SK-N-SH (cell line): ENCODE data around the gene CPED1. TPM values are rescaled to one million over a fixed set of nuclear protein-coding genes. Genes with fewer than 3 reads are reported as not detected.

Experiments
- CTCF ChIA-PET: fragments of 300-600, 350-600 bp; formaldehyde crosslinking; extraction: SDS; loops from one replicate; lab custom pipeline; 2021; lab: Yijun Ruan, JAX
- POLR2A ChIA-PET: fragments of 350-600 bp; sonication (Branson Sonifier 250); formaldehyde crosslinking; extraction: SDS; loops from one replicate; lab custom pipeline; 2020; ENCODE audit warnings: antibody characterized with exemption, inconsistent platforms; lab: Yijun Ruan, JAX
- DNase-seq: peaks from one replicate; pipeline ENCODE4 v3.0.0; 2012
- H2AFZ ChIP-seq: fragments of 200-600 bp; sonication (generic); 2 replicates; pipeline ENCODE4 v1.8.1; 2016; ENCODE audit warnings: antibody characterized with exemption, mild to moderate bottlenecking, low read depth
- H3F3A ChIP-seq: fragments of 200-600 bp; sonication (generic); replicated peaks from 2 replicates; pipeline ENCODE3; 2016; ENCODE audit warnings: antibody characterized with exemption, mild to moderate bottlenecking; ENCODE audit not compliant: insufficient read depth
- H3K27ac ChIP-seq, 2 experiments: fragments of 200-500 bp in 1 of 2; fragments of 200-600 bp in 1 of 2; sonication (Bioruptor generic) in 1 of 2; sonication (generic), shearing (Covaris generic) in 1 of 2; 2 replicates each; pipeline versions ENCODE4 v1.5.1 to v1.6.1; 2014 to 2016; ENCODE audit warnings: low read depth in 2 of 2, inconsistent platforms in 1 of 2, low read length in 1 of 2, mild to moderate bottlenecking in 1 of 2, mixed read lengths in 1 of 2
- H3K27me3 ChIP-seq: fragments of 200-600 bp; sonication (generic), shearing (Covaris generic); 2 replicates; pipeline ENCODE4 v1.6.1; 2016; ENCODE audit warnings: mixed run types; ENCODE audit not compliant: insufficient read depth
- H3K36me3 ChIP-seq, 2 experiments: fragments of 200-500 bp in 1 of 2; fragments of 200-600 bp in 1 of 2; sonication (Bioruptor generic) in 1 of 2; sonication (generic) in 1 of 2; replicated peaks in 1 of 2; 2 replicates each; pipeline versions ENCODE3 to v1.5.1; 2014 to 2016; ENCODE audit warnings: low read length in 1 of 2, mild to moderate bottlenecking in 1 of 2; ENCODE audit not compliant: insufficient read depth in 2 of 2, control insufficient read depth in 1 of 2
- H3K4me1 ChIP-seq, 2 experiments: fragments of 200-500 bp in 1 of 2; fragments of 200-600 bp in 1 of 2; sonication (Bioruptor generic) in 1 of 2; sonication (generic), shearing (Covaris generic) in 1 of 2; 2 replicates each; pipeline versions ENCODE4 v1.5.1 to v1.6.1; 2014 to 2016; ENCODE audit warnings: low read depth in 1 of 2, low read length in 1 of 2, mixed run types in 1 of 2; ENCODE audit not compliant: insufficient read depth in 2 of 2, control insufficient read depth in 1 of 2
- H3K4me2 ChIP-seq: fragments of 200-600 bp; sonication (generic), shearing (Covaris generic); 2 replicates; pipeline ENCODE4 v1.6.1; 2017; ENCODE audit warnings: mixed run types
- H3K4me3 ChIP-seq, 2 experiments: fragments of 200-500 bp in 1 of 2; fragments of 200-600 bp in 1 of 2; sonication (Bioruptor generic) in 1 of 2; sonication (generic), shearing (Covaris generic) in 1 of 2; 2 replicates each; pipeline versions ENCODE4 v1.5.1 to v1.8.1; 2014 to 2016; ENCODE audit warnings: low read depth in 2 of 2, inconsistent platforms in 1 of 2, low read length in 1 of 2, mild to moderate bottlenecking in 1 of 2, mixed read lengths in 1 of 2, moderate library complexity in 1 of 2
- H3K79me2 ChIP-seq: fragments of 200-600 bp; sonication (generic); 2 replicates; pipeline ENCODE4 v1.8.1; 2017; ENCODE audit warnings: mild to moderate bottlenecking; ENCODE audit not compliant: insufficient read depth
- H3K9ac ChIP-seq: fragments of 200-600 bp; sonication (generic); 2 replicates; pipeline ENCODE4 v1.6.1; 2017; ENCODE audit warnings: mixed run types
- H3K9me2 ChIP-seq: fragments of 200-600 bp; sonication (generic); 2 replicates; pipeline ENCODE4 v1.6.1; 2017; ENCODE audit warnings: mixed run types
- H3K9me3 ChIP-seq: fragments of 200-600 bp; sonication (generic); 2 replicates; pipeline ENCODE4 v1.6.1; 2017; ENCODE audit warnings: mixed run types, mild to moderate bottlenecking, moderate library complexity
- H4K20me1 ChIP-seq: fragments of 200-600 bp; sonication (generic); 2 replicates; pipeline ENCODE4 v1.6.1; 2017; ENCODE audit warnings: mild to moderate bottlenecking, mixed run types; ENCODE audit not compliant: insufficient read depth
- CHD2 ChIP-seq: fragments of 150-350 bp; IDR thresholded peaks from 2 replicates; pipeline ENCODE4 v1.6.1; 2018; ENCODE audit warnings: low read length; ENCODE audit not compliant: partially characterized antibody
- EP300 ChIP-seq, 2 experiments: IDR thresholded peaks; 2 replicates each; pipeline versions ENCODE4 v1.4.0 to v1.6.1; 2012; ENCODE audit warnings: borderline replicate concordance in 1 of 2, low read depth in 1 of 2, low read length in 1 of 2
- EZH2phosphoT487 ChIP-seq: fragments of 200-600 bp; sonication (generic); IDR thresholded peaks from 2 replicates; pipeline ENCODE4 v1.6.1; 2017; ENCODE audit warnings: low read depth, mixed run types, mild to moderate bottlenecking, antibody characterized with exemption, moderate library complexity, borderline replicate concordance
- FOSL2 ChIP-seq: IDR thresholded peaks from 2 replicates; pipeline ENCODE4 v1.4.0; 2012; ENCODE audit warnings: low read depth, mild to moderate bottlenecking, moderate library complexity, borderline replicate concordance
- FOXJ3 ChIP-seq: sonication (generic); formaldehyde crosslinking; IDR thresholded peaks from 2 replicates; pipeline ENCODE4 v1.5.1; 2020; ENCODE audit warnings: mild to moderate bottlenecking, missing genetic modification reagents
- GATA2 ChIP-seq: sonication (generic); formaldehyde crosslinking; IDR thresholded peaks from 2 replicates; pipeline ENCODE4 v1.5.0; 2020; ENCODE audit warnings: mild to moderate bottlenecking, missing genetic modification reagents
- IRF3 ChIP-seq: fragments of 150-350 bp; IDR thresholded peaks from 2 replicates; pipeline ENCODE4 v1.6.1; 2016; ENCODE audit warnings: mild to moderate bottlenecking, low read depth, low read length
- JUND ChIP-seq: IDR thresholded peaks from 2 replicates; pipeline ENCODE4 v1.4.0; 2012
- MEF2A ChIP-seq: IDR thresholded peaks from 2 replicates; pipeline ENCODE4 v1.4.0; 2012; ENCODE audit warnings: low read depth, borderline replicate concordance
- NFIC ChIP-seq: IDR thresholded peaks from 2 replicates; pipeline ENCODE4 v1.4.0; 2012; ENCODE audit warnings: borderline replicate concordance
- NRF1 ChIP-seq: IDR thresholded peaks from 2 replicates; pipeline ENCODE4 v1.6.1; 2012; ENCODE audit warnings: low read depth, mild to moderate bottlenecking, low read length
- POLR2AphosphoS5 ChIP-seq: IDR thresholded peaks from 2 replicates; pipeline ENCODE4 v1.6.1; 2012; ENCODE audit warnings: low read depth, low read length
- RAD21 ChIP-seq: IDR thresholded peaks from 2 replicates; pipeline ENCODE4 v1.6.1; 2012; ENCODE audit warnings: mild to moderate bottlenecking, low read length
- RCOR1 ChIP-seq: fragments of 150-350 bp; IDR thresholded peaks from 2 replicates; pipeline ENCODE4 v1.6.1; 2017; ENCODE audit warnings: antibody characterized with exemption, low read length
- REST ChIP-seq: IDR thresholded peaks from 2 replicates; pipeline ENCODE4 v1.6.1; 2012; ENCODE audit warnings: mild to moderate bottlenecking, low read depth, low read length, moderate library complexity
- SMC3 ChIP-seq: IDR thresholded peaks from 2 replicates; pipeline ENCODE4 v1.6.1; 2012; ENCODE audit warnings: low read depth, low read length, improper control_type of control experiment
- USF1 ChIP-seq: IDR thresholded peaks from 2 replicates; pipeline ENCODE4 v1.4.0; 2012; ENCODE audit warnings: low read depth, borderline replicate concordance
- USF2 ChIP-seq: fragments of 150-350 bp; IDR thresholded peaks from 2 replicates; pipeline ENCODE4 v1.6.1; 2017; ENCODE audit warnings: antibody characterized with exemption, low read length, low read depth, borderline replicate concordance
- YY1 ChIP-seq: IDR thresholded peaks from 2 replicates; pipeline ENCODE4 v1.4.0; 2012; ENCODE audit warnings: low read depth, mild to moderate bottlenecking
- WGBS: methylation state at CpG from one replicate; pipeline ENCODE4 v1.1.6; 2017; ENCODE audit warnings: low lambda C conversion rate; 5-methylcytosine and 5-hydroxymethylcytosine counted together
- polyA plus RNA-seq, 3 experiments: library from polyadenylated mRNA; depleted of rRNA; stranded (reverse); fragments of >200 nt; gene quantifications; 2 replicates each; pipeline ENCODE4 v1.2.3, GENCODE V29; 2012

Gene CPED1
- polyA plus RNA-seq, 1 of the 3 experiments (the other 2 are of a cell fraction) = 4.4 TPM

- Histone ChIP-seq H2AFZ (no peak overlapping the region), H3K27ac (no peak overlapping the region), H3K9me3 (no peaks in the 10 kb centered on the region), H4K20me1 (no peaks in the 10 kb centered on the region), H3K4me2 (no peak overlapping the region), H3K79me2 (no peaks in the 10 kb centered on the region), H3F3A (peaks cover 4% of the 10 kb centered on the region), H3K9ac (no peak overlapping the region), H3K9me2 (no peaks in the 10 kb centered on the region), H3K36me3 (no peaks in the 10 kb centered on the region), H3K27me3 (no peaks in the 10 kb centered on the region), H3K4me3 (no peak overlapping the region), H3K4me1 (peaks cover 4 to 12% of the 10 kb centered on the region in 2 experiments; a peak in 3 of 4 replicates)
- 94% methylated on average over 4 of the region's 4 CpGs for WGBS
- TF ChIP-seq FOXJ3 (CRISPR knock-in tag) = no peak
- TF ChIP-seq CHD2 = no peak
- TF ChIP-seq GATA2 (CRISPR knock-in tag) = no peak
- TF ChIP-seq YY1 = no peak
- TF ChIP-seq MEF2A = no peak
- no peak for DNase-seq
- ChIA-PET POLR2A (interaction anchor here (1.1 kb wide), 1 partner anchor 92 kb away, joined by 3 read pairs; no protein-coding TSS in a partner anchor), CTCF (interaction anchor here (0.8 to 7.1 kb wide), 8 partner anchors 9 to 352 kb away, joined by 3 to 68 read pairs (median 3); partner anchors contain the start of genes CPED1 and FAM3C)
Measured at GRCh38 chr7:121043314-121044234, 55.1 kb downstream of the CPED1 start.

- Histone ChIP-seq H3K9ac (no peak overlapping the region), H3K4me2 (no peak overlapping the region), H3K4me3 (no peak overlapping the region), H2AFZ (no peak overlapping the region), H3K79me2 (no peaks in the 10 kb centered on the region), H3K36me3 (no peaks in the 10 kb centered on the region), H3K9me2 (no peaks in the 10 kb centered on the region), H4K20me1 (no peaks in the 10 kb centered on the region), H3F3A (peaks cover 4% of the 10 kb centered on the region), H3K9me3 (no peaks in the 10 kb centered on the region), H3K4me1 (peaks cover 4 to 12% of the 10 kb centered on the region in 2 experiments; a peak in 3 of 4 replicates), H3K27me3 (no peaks in the 10 kb centered on the region), H3K27ac (no peak overlapping the region)
- ChIA-PET CTCF (interaction anchor here (7.1 kb wide), 1 partner anchor 57 kb away, joined by 68 read pairs; the partner anchor contains the start of gene CPED1), POLR2A (no interaction called here)
- WGBS = 71% methylated on average over 1 of the region's 1 CpG
- no peak for DNase-seq
- TF ChIP-seq SMC3 = no peak
- no peak for TF ChIP-seq FOSL2
- TF ChIP-seq POLR2AphosphoS5 = no peak
- no peak for TF ChIP-seq MEF2A
- no peak for TF ChIP-seq USF1
- no peak for TF ChIP-seq RCOR1
- TF ChIP-seq NRF1 = no peak
- no peak for TF ChIP-seq IRF3
- no peak for TF ChIP-seq FOXJ3 (CRISPR knock-in tag)
- no peak for TF ChIP-seq EZH2phosphoT487
- no peak for TF ChIP-seq REST
- no peak for TF ChIP-seq JUND
- TF ChIP-seq RAD21 = no peak
- TF ChIP-seq CHD2 = no peak
- TF ChIP-seq USF2 = no peak
- no peak for TF ChIP-seq NFIC
- TF ChIP-seq EP300 (IDR thresholded peaks at IDR 0.05; ENCODE audit: borderline replicate concordance in 1 of 2, low read depth in 1 of 2, low read length in 1 of 2) = no peak
Measured at GRCh38 chr7:121045090-121045489, 56.6 kb downstream of the CPED1 start.
